OCI-LY7 (cell line): Measurements from ENCODE around the gene DENND2D. TPM values are rescaled to one million over a fixed set of nuclear protein-coding genes. Genes with fewer than 3 reads are reported as not detected.
"Not testable (repeated sequence)": the region's sequence is repeated elsewhere in the genome, so short reads cannot be mapped to it uniquely, and the experiment has no call there.

Experiments used
- BruUV-seq: library from RNA; stranded (reverse); fragments of 400-500 nt; replicated peaks from 2 replicates; lab custom pipeline; 2021; lab: Mats Ljungman, UMichigan
- CTCF ChIA-PET: fragments of 300-600 bp; sonication (Branson Sonifier 250); formaldehyde crosslinking; loops from one replicate; lab custom pipeline; 2022; ENCODE audit warnings: antibody characterized with exemption; ENCODE audit not compliant: unreplicated experiment; lab: Charles Lee
- POLR2A ChIA-PET: fragments of 300-600 bp; sonication (Branson Sonifier 250); formaldehyde crosslinking; loops from one replicate; lab custom pipeline; 2022; ENCODE audit warnings: antibody characterized with exemption; lab: Charles Lee
- DNase-seq: peaks from one replicate; pipeline ENCODE4 v3.0.0-alpha.2; 2015; ENCODE audit warnings: low spot score
- H2AFZ ChIP-seq: fragments of 200-600 bp; sonication (generic), shearing (Covaris generic); 2 replicates; pipeline ENCODE4 v1.6.1; 2014; ENCODE audit warnings: mild to moderate bottlenecking, antibody characterized with exemption, low read length, moderate library complexity
- H3K27ac ChIP-seq: fragments of 200-600 bp; sonication (generic); 2 replicates; pipeline ENCODE4 v1.5.1; 2014; ENCODE audit warnings: mixed run types, low read depth, mild to moderate bottlenecking, moderate library complexity, low read length, inconsistent platforms; ENCODE audit not compliant: poor library complexity, severe bottlenecking
- H3K36me3 ChIP-seq: fragments of 200-600 bp; sonication (generic); 2 replicates; pipeline ENCODE4 v1.6.1; 2014; ENCODE audit warnings: mild to moderate bottlenecking, antibody characterized with exemption, low read length, moderate library complexity, mixed read lengths; ENCODE audit not compliant: insufficient read depth
- H3K4me1 ChIP-seq: fragments of 200-600 bp; sonication (generic); 2 replicates; pipeline ENCODE4 v1.5.1; 2014; ENCODE audit warnings: mild to moderate bottlenecking, low read length; ENCODE audit not compliant: insufficient read depth, poor library complexity, severe bottlenecking
- H3K4me2 ChIP-seq: fragments of 200-600 bp; sonication (generic); 2 replicates; pipeline ENCODE4 v1.6.1; 2014; ENCODE audit warnings: mild to moderate bottlenecking, low read length
- H3K4me3 ChIP-seq: fragments of 200-600 bp; sonication (generic); 2 replicates; pipeline ENCODE4 v1.5.1; 2014; ENCODE audit warnings: mild to moderate bottlenecking, low read depth, low read length; ENCODE audit not compliant: poor library complexity, severe bottlenecking
- H3K79me2 ChIP-seq: fragments of 200-600 bp; sonication (generic); 2 replicates; pipeline ENCODE4 v1.6.1; 2016; ENCODE audit warnings: low read depth, mild to moderate bottlenecking, low read length, moderate library complexity, mixed read lengths; ENCODE audit not compliant: insufficient read depth
- H3K9me2 ChIP-seq: fragments of 200-600 bp; sonication (generic); 2 replicates; pipeline ENCODE4 v1.6.1; 2016; ENCODE audit warnings: mild to moderate bottlenecking, low read length, mixed read lengths; ENCODE audit not compliant: insufficient read depth
- H3K9me3 ChIP-seq: fragments of 200-600 bp; sonication (generic); 2 replicates; pipeline ENCODE4 v1.6.1; 2014; ENCODE audit warnings: mild to moderate bottlenecking, mixed run types, low read length, mixed read lengths
- H4K20me1 ChIP-seq: fragments of 200-600 bp; sonication (generic); 2 replicates; pipeline ENCODE4 v1.6.1; 2014; ENCODE audit warnings: mild to moderate bottlenecking, antibody characterized with exemption, low read length, moderate library complexity, mixed read lengths; ENCODE audit not compliant: insufficient read depth
- CTCF ChIP-seq: fragments of 200-600 bp; sonication (generic); conservative IDR thresholded peaks from 2 replicates; pipeline ENCODE4 v1.5.1; 2014; ENCODE audit warnings: mild to moderate bottlenecking, antibody characterized with exemption, low read length, moderate library complexity, mixed read lengths
- EZH2phosphoT487 ChIP-seq: fragments of 200-600 bp; sonication (generic); IDR thresholded peaks from 2 replicates; pipeline ENCODE4 v1.6.1; 2018; ENCODE audit warnings: low read depth, borderline replicate concordance, mild to moderate bottlenecking, mixed run types, antibody characterized with exemption, low read length, moderate library complexity, mixed read lengths
- intact Hi-C: fragments of 100-400 bp; cut with micrococcal nuclease; formaldehyde crosslinking; loops from one replicate; pipeline ENCODE4 v1.10.0; 2022; ENCODE audit not compliant: unreplicated experiment
- total RNA-seq, 2 experiments: library from RNA; depleted of rRNA in 1 of 2; stranded (reverse); fragments of >200 nt in 1 of 2; shearing (Covaris generic) in 1 of 2; gene quantifications; 2 replicates each; pipeline ENCODE4 v1.2.3, GENCODE V29; 2014 to 2022

Gene DENND2D
- total RNA-seq, 2 experiments from 2014 or later: 9.8 to 39.9 TPM

- H3K27ac ChIP-seq: peak overlapping the region; percentile 97
- ChIA-PET CTCF (no interaction called here), POLR2A (interaction anchor here (0.7 to 8.9 kb wide), 9 partner anchors 9 to 189 kb away, joined by 3 to 114 read pairs (median 4); partner anchors contain the start of genes CEPT1 and DRAM2)
- H3K4me3 ChIP-seq: peak overlapping the region; percentile 42
- no peaks in the 10 kb centered on the region for H3K9me2 ChIP-seq
- peak overlapping the region; percentile 77; the same call in 1 of the 2 replicates for H2AFZ ChIP-seq
- no peak for DNase-seq
- no TSS peak for BruUV-seq
- no peaks in the 10 kb centered on the region for H3K9me3 ChIP-seq
- no peaks in the 10 kb centered on the region for H3K79me2 ChIP-seq
- TF ChIP-seq CTCF (no peak), EZH2phosphoT487 (no peak)
- H4K20me1 ChIP-seq: no peaks in the 10 kb centered on the region
- H3K36me3 ChIP-seq: no peaks in the 10 kb centered on the region
- H3K4me2 ChIP-seq: peak overlapping the region; percentile 87
- peaks cover 93% of the 10 kb centered on the region for H3K4me1 ChIP-seq
- intact Hi-C loops: loop anchor here (1.0 to 10.0 kb wide), 5 partner anchors 76 to 584 kb away; partner anchors contain the start of genes CEPT1 and DRAM2
These were observed 16.3 kb upstream of the DENND2D start for GRCh38 chr1:111216751-111217150.

DNA sequence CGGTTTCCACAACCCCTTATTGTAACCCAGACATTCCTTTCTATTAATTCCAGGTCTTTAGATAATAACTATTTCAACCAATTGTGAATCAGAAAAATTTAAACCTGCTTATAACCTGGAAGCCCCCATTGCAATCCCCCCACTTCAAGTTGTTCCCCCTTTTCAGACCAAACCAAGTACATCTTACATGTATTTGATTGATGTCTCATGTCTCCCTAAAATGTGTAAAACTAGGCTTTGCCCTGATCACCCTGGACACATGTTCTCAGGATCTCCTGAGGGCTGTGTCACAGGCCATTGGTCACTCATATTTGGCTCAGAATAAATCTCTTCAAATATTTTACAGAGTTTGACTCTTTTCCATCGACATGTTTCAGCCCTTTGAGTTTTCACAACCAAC lies 14.8 kb upstream of the DENND2D start:
- intact Hi-C loops: loop anchor here (5.0 to 10.0 kb wide), 3 partner anchors 387 to 583 kb away; no protein-coding TSS in a partner anchor
- H3K4me3 ChIP-seq: peak overlapping the region; percentile 45
- not testable (repeated sequence) for H3K9me3 ChIP-seq, H4K20me1 ChIP-seq, H3K79me2 ChIP-seq, DNase-seq, H3K9me2 ChIP-seq, H3K36me3 ChIP-seq, BruUV-seq
- peak overlapping the region; percentile 81; the same call in 1 of the 2 replicates for H2AFZ ChIP-seq
- peak overlapping the region; percentile 97 for H3K27ac ChIP-seq
- H3K4me2 ChIP-seq: peak overlapping the region; percentile 87
- peaks cover 78% of the 10 kb centered on the region for H3K4me1 ChIP-seq
- CTCF ChIA-PET: interaction anchor here (2.2 kb wide), 1 partner anchor 16 kb away, joined by 5 read pairs; no protein-coding TSS in a partner anchor
- POLR2A ChIA-PET: interaction anchor here (0.6 to 8.9 kb wide), 23 partner anchors 9 to 580 kb away, joined by 3 to 114 read pairs (median 5); partner anchors contain the start of genes CD53, CEPT1 and DRAM2

DNA sequence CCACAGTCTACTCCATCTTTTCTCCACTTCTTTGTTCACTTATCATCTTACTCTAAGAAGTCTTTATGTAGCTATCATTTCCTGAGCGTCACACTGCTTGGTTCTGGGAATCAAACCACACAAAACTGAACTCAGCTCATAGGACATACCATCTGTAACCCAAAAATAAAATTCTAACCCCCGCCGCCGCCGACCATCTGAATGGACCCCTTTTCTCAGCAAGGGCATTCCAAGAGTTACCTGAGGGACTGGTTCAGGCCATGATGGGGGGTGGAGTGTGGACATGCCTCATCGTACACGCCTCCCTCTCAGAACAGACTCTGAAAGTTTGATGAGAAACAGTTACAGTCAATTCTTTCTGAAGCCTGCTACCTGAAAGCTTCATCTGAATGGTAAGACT lies 14.4 kb upstream of the DENND2D start:
- DNase-seq: peak; percentile 44
- POLR2A ChIA-PET: interaction anchor here (0.6 to 8.9 kb wide), 24 partner anchors 8 to 579 kb away, joined by 3 to 114 read pairs (median 5); partner anchors contain the start of genes CD53, CEPT1 and DRAM2
- intact Hi-C loops: loop anchor here (5.0 to 10.0 kb wide), 3 partner anchors 387 to 583 kb away; no protein-coding TSS in a partner anchor
- Histone ChIP-seq H3K27ac (peak overlapping the region; percentile 97), H3K4me3 (peak overlapping the region; percentile 45), H3K9me2 (no peaks in the 10 kb centered on the region), H3K4me1 (peaks cover 74% of the 10 kb centered on the region), H3K4me2 (peak overlapping the region; percentile 87), H3K9me3 (no peaks in the 10 kb centered on the region), H3K79me2 (no peaks in the 10 kb centered on the region), H4K20me1 (no peaks in the 10 kb centered on the region), H2AFZ (peak overlapping the region; percentile 81; the same call in 1 of the 2 replicates), H3K36me3 (no peaks in the 10 kb centered on the region)
- BruUV-seq: no TSS peak
- TF ChIP-seq EZH2phosphoT487: no peak
- TF ChIP-seq CTCF: no peak
- CTCF ChIA-PET: interaction anchor here (2.2 kb wide), 1 partner anchor 15 kb away, joined by 5 read pairs; no protein-coding TSS in a partner anchor
